ENCODE measurements around the gene CREB3L2. TPM values are rescaled to one million over a fixed set of nuclear protein-coding genes. Genes with fewer than 3 reads are reported as not detected.

The CREB3L2 gene
- total and polyA plus RNA-seq, 11 donors: 4.0 to 40.6 (median 21.8) TPM

- H3K27ac ChIP-seq: peak overlapping the region in 7 of 12 donors; percentile 23 to 68 (median 50)
- H3K4me3 ChIP-seq: no peak overlapping the region
- no peaks in the 10 kb centered on the region for H3K9me3 ChIP-seq
- peaks cover 0 to 35% (median 20%) of the 10 kb centered on the region in 12 donors for H3K4me1 ChIP-seq
- WGBS, 4 donors: 53 to 63% (median 60%) methylated on average over 4 of the region's 4 CpGs
- ATAC-seq (peak in 3 of 4 donors; percentile 42 to 58 (median 51)), DNase-seq (no peak)
- peaks cover 0 to 87% (median 81%) of the 10 kb centered on the region in 9 donors for H3K36me3 ChIP-seq
- H3K27me3 ChIP-seq: no peaks in the 10 kb centered on the region
- intact Hi-C loops (cut with DNase I): loop anchor here in 5 of 10 donors (2.0 to 10.0 kb wide), 4 partner anchors 293 to 837 kb away; no protein-coding TSS in a partner anchor
- TF ChIP-seq CTCF (IDR thresholded peaks at IDR 0.05) (no peak), POLR2A (IDR thresholded peaks at IDR 0.05) (no peak)
Measured at GRCh38 chr7:137900137-137900536, 101.7 kb downstream of the CREB3L2 start.

- H3K4me1 ChIP-seq: peaks cover 0 to 35% (median 20%) of the 10 kb centered on the region in 12 donors
- no peaks in the 10 kb centered on the region for H3K9me3 ChIP-seq
- ATAC-seq (peak; percentile 92 to 95 (median 95)), DNase-seq (peak; percentile 79 to 89 (median 84))
- peak overlapping the region in 10 of 12 donors; percentile 21 to 72 (median 50) for H3K27ac ChIP-seq
- intact Hi-C loops (cut with DNase I): loop anchor here (1.0 to 10.0 kb wide), 13 partner anchors 32 to 836 kb away; no protein-coding TSS in a partner anchor
- TF ChIP-seq CTCF (IDR thresholded peaks at IDR 0.05): peak; percentile 90 to 97 (median 95)
- TF ChIP-seq POLR2A (IDR thresholded peaks at IDR 0.05): no peak
- H3K27me3 ChIP-seq: no peaks in the 10 kb centered on the region
- peaks cover 0 to 87% (median 81%) of the 10 kb centered on the region in 9 donors for H3K36me3 ChIP-seq
- WGBS, 4 donors: 1 to 3% (median 2%) methylated on average over 13 to 14 of the region's 14 CpGs
- peak overlapping the region in 5 of 12 donors; percentile 12 to 30 (median 26) for H3K4me3 ChIP-seq
Measured at GRCh38 chr7:137898839-137899721, 102.8 kb downstream of the CREB3L2 start.

- H3K4me3 ChIP-seq: no peak overlapping the region
- peaks cover 0 to 85% (median 76%) of the 10 kb centered on the region in 9 donors for H3K36me3 ChIP-seq
- intact Hi-C loops (cut with DNase I): loop anchor here in 8 of 10 donors (5.0 to 10.0 kb wide), 7 partner anchors 33 to 839 kb away; no protein-coding TSS in a partner anchor
- DNase-seq (no peak), ATAC-seq (no peak)
- no peak for TF ChIP-seq CTCF (IDR thresholded peaks at IDR 0.05)
- no peak for TF ChIP-seq POLR2A (IDR thresholded peaks at IDR 0.05)
- no peaks in the 10 kb centered on the region for H3K9me3 ChIP-seq
- H3K4me1 ChIP-seq: peaks cover 0 to 37% (median 19%) of the 10 kb centered on the region in 12 donors
- no peaks in the 10 kb centered on the region for H3K27me3 ChIP-seq
- WGBS, 4 donors: 74 to 89% (median 84%) methylated on average over 8 of the region's 8 CpGs
- no peak overlapping the region for H3K27ac ChIP-seq
Measured at GRCh38 chr7:137895301-137896221, 106.3 kb downstream of the CREB3L2 start.
